Loucy (cell line): Measurements from ENCODE around the gene CHST7.

Source experiments
- CTCF ChIP-seq: fragments of 200-600 bp; sonication (generic); conservative IDR thresholded peaks from 2 replicates; pipeline ENCODE4 v1.5.1; 2014; ENCODE audit warnings: mild to moderate bottlenecking, antibody characterized with exemption, low read length
- EZH2phosphoT487 ChIP-seq: fragments of 200-600 bp; IDR thresholded peaks from 2 replicates; pipeline ENCODE4 v1.6.1; 2018; ENCODE audit warnings: antibody characterized with exemption, mild to moderate bottlenecking, moderate library complexity, borderline replicate concordance

- TF ChIP-seq CTCF (no peak), EZH2phosphoT487 (no peak)
Observed at GRCh38 chrX:46559062-46559461, 14.5 kb upstream of the CHST7 start.
